Stomach (tissue), 4 donors: ENCODE results near the gene TOR1A.
"Not testable (repeated sequence)": the region's sequence is repeated elsewhere in the genome, so short reads cannot be mapped to it uniquely, and the experiment has no call there.

ENCODE experiments used
- POLR2A ChIP-seq, 4 donors: fragments of 450-650 bp; IDR thresholded peaks; one replicate each; pipeline ENCODE4 v1.6.1; 2016; ENCODE audit warnings: antibody characterized with exemption in 4 of 4, control low read depth in 2 of 4, mild to moderate bottlenecking in 1 of 4, moderate library complexity in 1 of 4
- POLR2AphosphoS5 ChIP-seq, 3 donors: sonication (generic); formaldehyde crosslinking; IDR thresholded peaks; one replicate each; pipeline ENCODE4 v1.6.1; 2016; ENCODE audit warnings: antibody characterized with exemption in 3 of 3
- TF ChIP-seq, protein P1 (sequence below), 7 experiments: fragments of 450-650 bp in 4 of 7; fragments of 200-600 bp in 3 of 7; sonication (generic) in 3 of 7; IDR thresholded peaks; one replicate each; pipeline ENCODE4 v1.5.1; 2016 to 2019; ENCODE audit warnings: antibody characterized with exemption in 7 of 7, control low read depth in 2 of 7, mild to moderate bottlenecking in 1 of 7

DNA sequence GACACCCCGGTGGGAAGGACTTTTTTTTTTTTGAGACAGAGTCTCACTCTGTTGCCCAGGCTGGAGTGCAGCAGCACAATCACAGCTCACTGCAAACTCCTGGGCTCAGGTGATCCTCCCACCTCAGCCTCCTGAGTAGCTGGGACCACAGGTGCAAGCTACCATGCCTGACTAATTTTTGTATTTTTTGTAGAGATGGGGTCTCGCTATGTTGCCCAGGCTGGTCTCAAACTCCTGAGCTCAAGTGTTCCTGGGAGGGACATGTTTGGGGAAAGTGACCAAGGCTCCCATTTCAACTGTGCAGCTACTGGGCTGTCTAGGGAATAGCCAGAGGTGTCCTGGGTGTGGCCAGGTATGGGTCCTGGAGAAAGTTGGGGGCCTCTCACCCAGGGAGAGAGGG lies 27.9 kb downstream of the TOR1A start:
- TF ChIP-seq, protein P1, sequence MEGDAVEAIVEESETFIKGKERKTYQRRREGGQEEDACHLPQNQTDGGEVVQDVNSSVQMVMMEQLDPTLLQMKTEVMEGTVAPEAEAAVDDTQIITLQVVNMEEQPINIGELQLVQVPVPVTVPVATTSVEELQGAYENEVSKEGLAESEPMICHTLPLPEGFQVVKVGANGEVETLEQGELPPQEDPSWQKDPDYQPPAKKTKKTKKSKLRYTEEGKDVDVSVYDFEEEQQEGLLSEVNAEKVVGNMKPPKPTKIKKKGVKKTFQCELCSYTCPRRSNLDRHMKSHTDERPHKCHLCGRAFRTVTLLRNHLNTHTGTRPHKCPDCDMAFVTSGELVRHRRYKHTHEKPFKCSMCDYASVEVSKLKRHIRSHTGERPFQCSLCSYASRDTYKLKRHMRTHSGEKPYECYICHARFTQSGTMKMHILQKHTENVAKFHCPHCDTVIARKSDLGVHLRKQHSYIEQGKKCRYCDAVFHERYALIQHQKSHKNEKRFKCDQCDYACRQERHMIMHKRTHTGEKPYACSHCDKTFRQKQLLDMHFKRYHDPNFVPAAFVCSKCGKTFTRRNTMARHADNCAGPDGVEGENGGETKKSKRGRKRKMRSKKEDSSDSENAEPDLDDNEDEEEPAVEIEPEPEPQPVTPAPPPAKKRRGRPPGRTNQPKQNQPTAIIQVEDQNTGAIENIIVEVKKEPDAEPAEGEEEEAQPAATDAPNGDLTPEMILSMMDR (IDR thresholded peaks at IDR 0.05): not testable (repeated sequence)
- TF ChIP-seq POLR2A, POLR2AphosphoS5 (IDR thresholded peaks at IDR 0.05): not testable (repeated sequence)
